Measurements from ENCODE around the gene GTPBP4. TPM values are rescaled to one million over a fixed set of nuclear protein-coding genes. Genes with fewer than 3 reads are reported as not detected.

GTPBP4 gene
- total and polyA plus RNA-seq, 2 of the 8 experiments (the other 6 are each of a cell fraction or from before 2014, with no cell fraction given), result 16.9 to 98.1 TPM

DNA sequence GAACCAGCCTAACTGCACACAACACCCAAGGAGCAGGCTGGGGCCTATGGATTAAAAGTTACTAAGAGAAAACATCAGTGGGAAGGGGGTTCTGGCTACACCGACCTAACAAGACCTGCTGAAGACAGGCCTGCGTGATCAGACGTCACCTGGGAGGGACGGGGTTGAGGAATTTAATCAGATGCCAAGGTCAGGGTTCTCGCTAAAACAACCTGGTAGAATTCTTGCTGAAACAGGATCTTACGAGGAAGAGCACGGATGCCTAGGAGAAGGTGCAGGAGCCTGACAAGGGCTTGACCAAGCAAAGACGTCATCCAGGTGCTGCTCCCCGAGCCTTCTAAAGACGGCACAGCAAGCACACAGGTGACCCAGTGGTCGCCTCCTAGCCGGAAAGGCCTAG, 35.9 kb downstream of the GTPBP4 start:
- no peak overlapping the region for H3K56ac ChIP-seq (replicated peaks; ENCODE audit: insufficient read length, low read depth, low read length)
- no peaks in the 10 kb centered on the region for H3K9me3 ChIP-seq (ENCODE audit: insufficient read depth in 2 of 2, low read depth in 1 of 2, low read length in 1 of 2)
- CTCF ChIA-PET (ENCODE audit: partially characterized antibody), result interaction anchor here (1.2 kb wide), 1 partner anchor 10 kb away, joined by 3 read pairs; no protein-coding TSS in a partner anchor
- no peak overlapping the region for H4K91ac ChIP-seq (replicated peaks; ENCODE audit: insufficient read length, low read length)
- no peak overlapping the region for H3K27ac ChIP-seq (ENCODE audit: low read depth, low read length)
- H3K4me2 ChIP-seq (ENCODE audit: insufficient read depth in 1 of 2, low read depth in 2 of 2, low read length in 2 of 2), result no peak overlapping the region
- H4K5ac ChIP-seq (ENCODE audit: insufficient read length, low read depth, low read length), result no peak overlapping the region
- H2AK5ac ChIP-seq (ENCODE audit: low read depth, low read length), result no peak overlapping the region
- no peak overlapping the region for H2AFZ ChIP-seq (ENCODE audit: low read length)
- H2BK12ac ChIP-seq (ENCODE audit: low read depth, low read length), result no peak overlapping the region
- H2BK20ac ChIP-seq (ENCODE audit: low read length), result no peak overlapping the region
- FAIRE-seq (no peak), DNase-seq (ENCODE audit: low read depth in 1 of 2, low spot score in 2 of 2) (no peak)
- H2BK15ac ChIP-seq (ENCODE audit: low read length), result no peak overlapping the region
- no peaks in the 10 kb centered on the region; a peak in 1 of 7 replicates for H3K4me1 ChIP-seq (replicated peaks in 1 of 4; ENCODE audit: control insufficient read depth in 3 of 4, insufficient read depth in 4 of 4, low read length in 3 of 4)
- H3K18ac ChIP-seq (ENCODE audit: extremely low read depth, low read length), result no peak overlapping the region
- H2BK5ac ChIP-seq (ENCODE audit: low read depth, low read length), result no peak overlapping the region
- H4K20me1 ChIP-seq (replicated peaks in 1 of 2; ENCODE audit: control insufficient read depth in 1 of 2, insufficient read depth in 2 of 2, low read length in 2 of 2), result peaks cover 0 to 5% of the 10 kb centered on the region in 2 experiments
- 94% methylated on average over 12 of the region's 12 CpGs; no CpG with 5 or more reads in 1 of the 2 experiments for whole genome bisulfite sequencing, 2 experiments (ENCODE audit: extremely low coverage in 1 of 2, insufficient coverage in 1 of 2, insufficient read length in 1 of 2, insufficient replicate concordance in 2 of 2, low coverage in 1 of 2, low lambda C conversion rate in 2 of 2, missing lambda C conversion rate in 1 of 2)
- H3K36me3 ChIP-seq (ENCODE audit: control insufficient read depth in 2 of 4, insufficient read depth in 4 of 4, low read length in 3 of 4), result peaks cover 0 to 11% (median 6%) of the 10 kb centered on the region in 4 experiments; a peak in 4 of 8 replicates
- no peaks in the 10 kb centered on the region for H3K23me2 ChIP-seq (ENCODE audit: low read depth, low read length)
- H3K27me3 ChIP-seq (replicated peaks in 1 of 4; ENCODE audit: control insufficient read depth in 3 of 4, extremely low read depth in 1 of 4, insufficient read depth in 3 of 4, low read length in 3 of 4), result no peaks in the 10 kb centered on the region
- H3K14ac ChIP-seq (ENCODE audit: insufficient read length), result no peak overlapping the region
- no peak overlapping the region for H3K4me3 ChIP-seq (ENCODE audit: extremely low read depth in 1 of 4, insufficient read depth in 2 of 4, low read depth in 3 of 4, low read length in 4 of 4)
- H3K79me2 ChIP-seq (ENCODE audit: control insufficient read depth in 1 of 2, insufficient read depth in 2 of 2, low read length in 2 of 2), result no peaks in the 10 kb centered on the region
- no peaks in the 10 kb centered on the region for H3K79me1 ChIP-seq (ENCODE audit: low read depth, low read length)
- H4K8ac ChIP-seq (ENCODE audit: extremely low read depth, insufficient read depth, low read length), result no peak overlapping the region
- H3K23ac ChIP-seq (ENCODE audit: insufficient read length), result no peak overlapping the region
- POLR2A ChIA-PET (ENCODE audit: partially characterized antibody), result no interaction called here
- no peak overlapping the region for H3K9ac ChIP-seq (replicated peaks in 1 of 4; ENCODE audit: extremely low read depth in 1 of 4, low read depth in 3 of 4, low read length in 3 of 4)
- H3K4ac ChIP-seq (replicated peaks; ENCODE audit: insufficient read length, low read depth, low read length), result no peak overlapping the region
- no peak overlapping the region for H2BK120ac ChIP-seq (replicated peaks; ENCODE audit: low read depth, low read length)
- TF ChIP-seq YY1 (IDR thresholded peaks at IDR 0.05; ENCODE audit: low read depth, low read length) (no peak), EGR1 (IDR thresholded peaks at IDR 0.05; ENCODE audit: borderline replicate concordance, low read depth, low read length) (no peak), BACH1 (IDR thresholded peaks at IDR 0.05; ENCODE audit: low read length) (no peak), RFX5 (IDR thresholded peaks at IDR 0.05; ENCODE audit: borderline replicate concordance, low read depth, low read length) (no peak), POLR2AphosphoS5 (IDR thresholded peaks at IDR 0.05; ENCODE audit: low read depth, low read length) (no peak), SRF (IDR thresholded peaks at IDR 0.05; ENCODE audit: low read depth, low read length) (no peak), JUN (IDR thresholded peaks at IDR 0.05; ENCODE audit: low read depth, low read length) (no peak), HDAC2 (IDR thresholded peaks at IDR 0.05; ENCODE audit: borderline replicate concordance in 1 of 2, low read depth in 2 of 2, low read length in 2 of 2) (no peak), CREB1 (IDR thresholded peaks at IDR 0.05) (no peak), CHD1 (IDR thresholded peaks at IDR 0.05; ENCODE audit: low read depth, low read length) (no peak), EP300 (IDR thresholded peaks at IDR 0.05; ENCODE audit: borderline replicate concordance in 1 of 2, low read depth in 2 of 2, low read length in 2 of 2) (no peak), SP4 (IDR thresholded peaks at IDR 0.05; ENCODE audit: low read length) (no peak)
- TF ChIP-seq, protein P1, sequence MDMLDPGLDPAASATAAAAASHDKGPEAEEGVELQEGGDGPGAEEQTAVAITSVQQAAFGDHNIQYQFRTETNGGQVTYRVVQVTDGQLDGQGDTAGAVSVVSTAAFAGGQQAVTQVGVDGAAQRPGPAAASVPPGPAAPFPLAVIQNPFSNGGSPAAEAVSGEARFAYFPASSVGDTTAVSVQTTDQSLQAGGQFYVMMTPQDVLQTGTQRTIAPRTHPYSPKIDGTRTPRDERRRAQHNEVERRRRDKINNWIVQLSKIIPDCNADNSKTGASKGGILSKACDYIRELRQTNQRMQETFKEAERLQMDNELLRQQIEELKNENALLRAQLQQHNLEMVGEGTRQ (IDR thresholded peaks at IDR 0.05; ENCODE audit: low read length), result no peak
- TF ChIP-seq, protein P2, sequence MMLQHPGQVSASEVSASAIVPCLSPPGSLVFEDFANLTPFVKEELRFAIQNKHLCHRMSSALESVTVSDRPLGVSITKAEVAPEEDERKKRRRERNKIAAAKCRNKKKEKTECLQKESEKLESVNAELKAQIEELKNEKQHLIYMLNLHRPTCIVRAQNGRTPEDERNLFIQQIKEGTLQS (IDR thresholded peaks at IDR 0.05; ENCODE audit: insufficient read depth, low read depth, low read length), result no peak

All from H1 (cell line).